ENCODE results near the gene UBAP2L. TPM values are rescaled to one million over a fixed set of nuclear protein-coding genes. Genes with fewer than 3 reads are reported as not detected.

Gene UBAP2L
- total and polyA plus RNA-seq, 9 of the 15 experiments (the other 6 are each of a cell fraction or from before 2014, with no cell fraction given): 75.0 to 245 (median 119) TPM

GRCh38 chr1:154183046-154183915 is 37.5 kb upstream of the UBAP2L start (continued):
- no peak for TF ChIP-seq CHD7 (IDR thresholded peaks at IDR 0.05; ENCODE audit: low read depth, low read length)
